K562 (cell line): ENCODE measurements around the gene TTC31. TPM values are rescaled to one million over a fixed set of nuclear protein-coding genes. Genes with fewer than 3 reads are reported as not detected.

Experiments
- ATAC-seq: fragments of 200-7000 bp; cut with Tn5 transposase; 3 replicates; pipeline ENCODE4 v1.9.1; 2020; ENCODE audit warnings: moderate library complexity
- BruUV-seq: library from RNA; stranded (reverse); fragments of 400-500 nt; replicated peaks from 2 replicates; lab custom pipeline; 2021; lab: Mats Ljungman, UMichigan
- CTCF ChIA-PET: fragments of 300-600 bp; formaldehyde crosslinking; extraction: SDS; loops from one replicate; lab custom pipeline; 2021; ENCODE audit warnings: low intra/inter-chr PET ratio; lab: Yijun Ruan, JAX
- POLR2A ChIA-PET: fragments of 300-600, 350-650 bp; sonication (Branson Sonifier 250); formaldehyde crosslinking; extraction: SDS; loops from one replicate; lab custom pipeline; 2021; ENCODE audit warnings: antibody characterized with exemption, inconsistent platforms; lab: Yijun Ruan, JAX
- DNase-seq, 4 experiments: peaks; one replicate each; pipeline versions ENCODE4 v3.0.0 to v3.0.0-alpha.2; 2011 to 2018; ENCODE audit warnings: low spot score in 3 of 4, mixed read lengths in 3 of 4; ENCODE audit errors: extremely low read depth in 1 of 4
- FAIRE-seq: peaks from 2 replicates; lab custom pipeline; 2011; peaks lifted over from hg19 to GRCh38; lab: Jason Lieb, UNC
- H2AFZ ChIP-seq: 2 replicates; pipeline ENCODE4 v1.6.0; 2011; ENCODE audit warnings: low read depth, low read length, control low read depth, inconsistent platforms
- H3K27ac ChIP-seq: fragments of 200-600 bp; 3 replicates; pipeline ENCODE4 v1.8.0; 2011; ENCODE audit warnings: low read depth, mild to moderate bottlenecking, control low read depth, inconsistent platforms, low read length, moderate library complexity, mixed read lengths; ENCODE audit errors: extremely low read depth
- H3K27me3 ChIP-seq, 2 experiments: fragments of 300-600 bp in 1 of 2; 2 replicates in 1 of 2; 3 replicates in 1 of 2; pipeline versions ENCODE4 v1.6.0 to v1.8.0; 2011; ENCODE audit warnings: inconsistent platforms in 2 of 2, low read length in 2 of 2, mild to moderate bottlenecking in 1 of 2, mixed read lengths in 1 of 2, moderate library complexity in 1 of 2; ENCODE audit not compliant: control insufficient read depth in 2 of 2, insufficient read depth in 2 of 2
- H3K36me3 ChIP-seq: fragments of 300-600 bp; 3 replicates; pipeline ENCODE4 v1.8.0; 2011; ENCODE audit warnings: mild to moderate bottlenecking, low read length, inconsistent platforms; ENCODE audit not compliant: control insufficient read depth, insufficient read depth
- H3K4me1 ChIP-seq, 2 experiments: fragments of 200-600 bp in 1 of 2; replicated peaks in 1 of 2; 2 replicates in 1 of 2; 3 replicates in 1 of 2; pipeline versions ENCODE4 v1.5.1 to v1.8.0; 2011; ENCODE audit warnings: inconsistent platforms in 2 of 2, low read length in 2 of 2, mild to moderate bottlenecking in 1 of 2, mixed read lengths in 1 of 2, moderate library complexity in 1 of 2; ENCODE audit not compliant: control insufficient read depth in 2 of 2, insufficient read depth in 2 of 2
- H3K4me2 ChIP-seq: 2 replicates; pipeline ENCODE4 v1.6.1; 2011; ENCODE audit warnings: low read length, control low read depth, inconsistent platforms, mixed read lengths; ENCODE audit not compliant: insufficient read depth
- H3K4me3 ChIP-seq: fragments of 200-600 bp; sonication (generic), shearing (Covaris generic); 2 replicates; pipeline ENCODE4 v1.5.1; 2016; ENCODE audit warnings: control low read depth, inconsistent platforms
- H3K79me2 ChIP-seq: fragments of 200-600 bp; 3 replicates; pipeline ENCODE4 v1.8.0; 2011; ENCODE audit warnings: low read length, inconsistent platforms; ENCODE audit not compliant: control insufficient read depth, insufficient read depth
- H3K9ac ChIP-seq, 2 experiments: 2 replicates each; pipeline versions ENCODE4 v1.6.0 to v1.6.1; 2011; ENCODE audit warnings: low read depth in 2 of 2, low read length in 2 of 2, control low read depth in 1 of 2, inconsistent platforms in 1 of 2, mild to moderate bottlenecking in 1 of 2, mixed read lengths in 1 of 2; ENCODE audit not compliant: insufficient read depth in 1 of 2
- H3K9me1 ChIP-seq: one replicate; pipeline ENCODE4 v1.6.0; 2011; ENCODE audit warnings: inconsistent platforms, mild to moderate bottlenecking, low read length, moderate library complexity; ENCODE audit not compliant: control insufficient read depth, insufficient read depth
- H3K9me3 ChIP-seq: replicated peaks from 2 replicates; pipeline ENCODE4 v1.5.1; 2011; ENCODE audit warnings: low read depth, low read length, inconsistent platforms; ENCODE audit not compliant: control insufficient read depth, insufficient read depth
- H4K20me1 ChIP-seq: replicated peaks from 2 replicates; pipeline ENCODE4 v1.6.1; 2011; ENCODE audit warnings: low read length, inconsistent platforms, mixed read lengths; ENCODE audit not compliant: control insufficient read depth, insufficient read depth
- HMG20A ChIP-seq: fragments of 450-650 bp; formaldehyde crosslinking; conservative IDR thresholded peaks from 2 replicates; pipeline ENCODE4 v1.4.0; 2020; ENCODE audit warnings: mild to moderate bottlenecking, mixed read lengths
- POLR2A ChIP-seq: fragments of 450-650 bp; conservative IDR thresholded peaks from 2 replicates; pipeline ENCODE4 v1.6.1; 2016
- POLR2G ChIP-seq: fragments of 200-400 bp; formaldehyde crosslinking; IDR thresholded peaks from 2 replicates; pipeline ENCODE4 v1.6.1; 2017; ENCODE audit warnings: low read depth, mild to moderate bottlenecking, antibody characterized with exemption, low read length, moderate library complexity
- RBFOX2 ChIP-seq: fragments of 200-400 bp; formaldehyde crosslinking; IDR thresholded peaks from 2 replicates; pipeline ENCODE4 v1.6.1; 2017; ENCODE audit warnings: low read depth, mild to moderate bottlenecking, low read length, moderate library complexity
- TAF15 ChIP-seq: fragments of 200-400 bp; formaldehyde crosslinking; IDR thresholded peaks from 2 replicates; pipeline ENCODE4 v1.6.1; 2017; ENCODE audit warnings: mild to moderate bottlenecking, low read depth, low read length, moderate library complexity
- ZBTB8A ChIP-seq: fragments of 450-650 bp; IDR thresholded peaks from 2 replicates; pipeline ENCODE4 v1.6.1; 2018; ENCODE audit warnings: mild to moderate bottlenecking, moderate library complexity; ENCODE audit not compliant: partially characterized antibody
- WGBS: fragments of 100-300 bp; shearing (Covaris generic); methylation state at CpG from one replicate; pipeline ENCODE4 v1.1.6; 2016; ENCODE audit warnings: low coverage, mixed read lengths; ENCODE audit not compliant: insufficient coverage; ENCODE audit errors: missing lambda C conversion rate; 5-methylcytosine and 5-hydroxymethylcytosine counted together
- in situ Hi-C: fragments of 300-500 bp; cut with MboI; formaldehyde crosslinking; loops from 4 replicates; pipeline ENCODE4 v1.15.0; 2018; ENCODE audit warnings: inconsistent platforms, mixed read lengths
- intact Hi-C: fragments of 100-400 bp; cut with micrococcal nuclease; formaldehyde crosslinking; loops from 2 replicates; pipeline ENCODE4 v1.14.2; 2022
- polyA plus RNA-seq, 8 experiments: library from polyadenylated mRNA; depleted of rRNA in 4 of 8; stranded (reverse) in 5 of 8; unstranded in 3 of 8; fragments of >200 nt; fragmentation: Nextera tagmentation in 2 of 8; fragmentation: Illumina TruSeq in 1 of 8; extraction: Ambion mirVana in 2 of 8; extraction: Trizol in 1 of 8; gene quantifications; 2 replicates each; pipeline versions ENCODE4 v1.2.1 to v1.2.3, GENCODE V29; 2011 to 2014; ENCODE audit warnings: inconsistent platforms in 1 of 8, missing spikeins in 1 of 8
- total RNA-seq, 7 experiments: library from RNA; depleted of rRNA in 6 of 7; stranded (reverse); fragments of >200 nt in 6 of 7; fragmentation: Illumina TruSeq in 2 of 7; extraction: Trizol in 2 of 7; gene quantifications; 2 replicates each; pipeline versions ENCODE4 v1.2.1 to v1.2.3, GENCODE V29; 2011 to 2021; ENCODE audit warnings: low replicate concordance in 1 of 7
- TF ChIP-seq, protein P1 (sequence below): sonication (generic); formaldehyde crosslinking; IDR thresholded peaks from 2 replicates; pipeline ENCODE4 v1.8.1; 2023; ENCODE audit warnings: mild to moderate bottlenecking, missing genetic modification reagents

TTC31 gene
- total and polyA plus RNA-seq, 9 of the 15 experiments (the other 6 are each of a cell fraction or from before 2014, with no cell fraction given): 4.7 to 30.5 (median 15.9) TPM

DNA sequence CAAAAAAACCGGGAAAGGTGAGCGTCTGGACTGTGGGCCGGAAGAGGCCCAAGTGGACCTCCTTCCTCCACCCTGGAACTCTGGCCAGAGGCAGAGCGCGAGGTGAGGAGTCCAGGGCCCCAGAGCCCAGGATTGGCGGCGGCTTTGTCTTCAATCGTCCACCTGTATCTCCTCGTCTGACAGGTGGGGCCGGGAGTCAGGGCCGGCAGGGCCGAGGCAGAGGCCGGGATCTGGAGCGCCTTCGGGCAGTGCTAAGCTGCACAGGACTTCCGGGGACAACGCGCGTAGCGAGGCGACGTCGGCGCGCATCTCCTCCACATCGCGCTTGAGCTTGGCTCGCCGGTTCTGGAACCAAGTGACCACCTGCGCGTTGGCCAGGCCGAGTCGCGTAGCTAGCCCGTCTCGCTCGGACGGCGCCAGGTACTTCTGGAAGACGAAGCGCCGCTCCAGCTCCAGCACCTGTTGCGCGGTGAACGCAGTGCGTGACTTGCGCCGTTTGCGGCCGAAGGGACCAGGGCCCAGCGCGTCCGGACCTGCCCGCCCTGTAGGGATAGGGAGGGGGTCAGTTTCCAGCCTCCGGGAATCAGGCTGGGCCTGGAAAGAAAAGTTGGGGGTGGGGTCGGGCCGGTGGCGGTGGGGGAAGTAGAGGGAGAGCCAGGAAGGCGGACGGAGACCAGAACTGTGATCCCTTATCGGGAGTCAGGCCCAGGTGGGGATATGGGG is 15.1 kb downstream of the TTC31 start:
- ChIA-PET POLR2A (no interaction called here), CTCF (no interaction called here)
- Histone ChIP-seq H3K36me3 (peaks cover 15% of the 10 kb centered on the region; the same call in 2 of the 3 replicates), H3K9me1 (no peaks in the 10 kb centered on the region), H3K4me3 (no peak overlapping the region), H3K9ac (no peak overlapping the region), H3K27ac (no peak overlapping the region), H3K9me3 (no peaks in the 10 kb centered on the region), H3K4me1 (peaks cover 11 to 39% of the 10 kb centered on the region in 2 experiments; a peak in 4 of 5 replicates), H2AFZ (no peak overlapping the region), H3K79me2 (peaks cover 5% of the 10 kb centered on the region; the same call in 1 of the 3 replicates), H4K20me1 (no peaks in the 10 kb centered on the region), H3K27me3 (no peaks in the 10 kb centered on the region), H3K4me2 (no peak overlapping the region)
- FAIRE-seq (no peak), ATAC-seq (no peak), DNase-seq (no peak)
- intact Hi-C loops: no loop called here
- in situ Hi-C loops: no loop called here
- BruUV-seq: no TSS peak
- 95% methylated on average over 23 of the region's 61 CpGs for WGBS
- TF ChIP-seq, protein P1, sequence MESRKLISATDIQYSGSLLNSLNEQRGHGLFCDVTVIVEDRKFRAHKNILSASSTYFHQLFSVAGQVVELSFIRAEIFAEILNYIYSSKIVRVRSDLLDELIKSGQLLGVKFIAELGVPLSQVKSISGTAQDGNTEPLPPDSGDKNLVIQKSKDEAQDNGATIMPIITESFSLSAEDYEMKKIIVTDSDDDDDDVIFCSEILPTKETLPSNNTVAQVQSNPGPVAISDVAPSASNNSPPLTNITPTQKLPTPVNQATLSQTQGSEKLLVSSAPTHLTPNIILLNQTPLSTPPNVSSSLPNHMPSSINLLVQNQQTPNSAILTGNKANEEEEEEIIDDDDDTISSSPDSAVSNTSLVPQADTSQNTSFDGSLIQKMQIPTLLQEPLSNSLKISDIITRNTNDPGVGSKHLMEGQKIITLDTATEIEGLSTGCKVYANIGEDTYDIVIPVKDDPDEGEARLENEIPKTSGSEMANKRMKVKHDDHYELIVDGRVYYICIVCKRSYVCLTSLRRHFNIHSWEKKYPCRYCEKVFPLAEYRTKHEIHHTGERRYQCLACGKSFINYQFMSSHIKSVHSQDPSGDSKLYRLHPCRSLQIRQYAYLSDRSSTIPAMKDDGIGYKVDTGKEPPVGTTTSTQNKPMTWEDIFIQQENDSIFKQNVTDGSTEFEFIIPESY (CRISPR knock-in tag): peak; percentile 67
- TF ChIP-seq POLR2A (0 out of 2 replicates have a peak, but pooled peaks have one; percentile 36), RBFOX2 (peak; percentile 40), HMG20A (CRISPR knock-in tag) (no peak), TAF15 (peak; percentile 67; the same call in 1 of the 2 replicates), ZBTB8A (no peak), POLR2G (peak; percentile 73)
